Lung (tissue), 12 donors: ENCODE data around the gene FOXN1. TPM values are rescaled to one million over a fixed set of nuclear protein-coding genes. Genes with fewer than 3 reads are reported as not detected.

Experiments used
- ATAC-seq: fragments of 200-7000 bp; cut with Tn5 transposase; one replicate; pipeline ENCODE4 v1.9.1; 2020; ENCODE audit warnings: moderate number of reproducible peaks; ENCODE audit not compliant: insufficient read depth, low FRiP score
- DNase-seq, 3 donors: peaks; one replicate each; pipeline ENCODE4 v3.0.0-alpha.2; 2013 to 2017
- H3K27ac ChIP-seq, 2 donors: one replicate each; pipeline ENCODE4 v1.5.1; 2013; ENCODE audit warnings: mild to moderate bottlenecking in 2 of 2, moderate library complexity in 2 of 2, control low read depth in 1 of 2, inconsistent platforms in 1 of 2, low read depth in 1 of 2, low read length in 1 of 2
- H3K27me3 ChIP-seq, 3 donors: one replicate each; pipeline ENCODE4 v1.5.1; 2013; ENCODE audit warnings: low read length in 2 of 3; ENCODE audit not compliant: control insufficient read depth in 3 of 3, insufficient read depth in 3 of 3
- H3K36me3 ChIP-seq, 4 donors: one replicate each; pipeline ENCODE4 v1.5.1; 2013; ENCODE audit warnings: low read length in 4 of 4, mild to moderate bottlenecking in 1 of 4, moderate library complexity in 1 of 4; ENCODE audit not compliant: control insufficient read depth in 4 of 4, insufficient read depth in 4 of 4
- H3K4me1 ChIP-seq, 5 donors: one replicate each; pipeline ENCODE4 v1.5.1; 2013; ENCODE audit warnings: low read length in 5 of 5, mild to moderate bottlenecking in 2 of 5, moderate library complexity in 1 of 5; ENCODE audit not compliant: control insufficient read depth in 5 of 5, insufficient read depth in 5 of 5
- H3K4me3 ChIP-seq: one replicate; pipeline ENCODE4 v1.5.1; 2013; ENCODE audit warnings: mild to moderate bottlenecking, control low read depth, moderate library complexity
- H3K9ac ChIP-seq, 2 donors: one replicate each; pipeline ENCODE4 v1.5.1; 2013; ENCODE audit warnings: low read length in 2 of 2, control low read depth in 1 of 2; ENCODE audit not compliant: insufficient read depth in 1 of 2
- H3K9me3 ChIP-seq, 4 donors: one replicate each; pipeline ENCODE4 v1.5.1; 2013; ENCODE audit warnings: low read length in 3 of 4, mild to moderate bottlenecking in 1 of 4, moderate library complexity in 1 of 4; ENCODE audit not compliant: control insufficient read depth in 4 of 4, insufficient read depth in 3 of 4
- WGBS, 2 donors: extraction: QIAGEN DNeasy Blood & Tissue Kit; methylation state at CpG; one replicate each; pipeline ENCODE4 v1.1.7; 2013; 5-methylcytosine and 5-hydroxymethylcytosine counted together
- polyA plus RNA-seq, 2 donors: library from polyadenylated mRNA; stranded (reverse); fragments of 200-250 nt; gene quantifications; one replicate each; pipeline ENCODE4 v1.2.1, GENCODE V29; 2013
- total RNA-seq, 2 donors: library from RNA; depleted of rRNA in 1 of 2; stranded (reverse); fragments of >200 nt in 1 of 2; gene quantifications; one replicate each; pipeline ENCODE4 v1.2.1, GENCODE V29; 2014 to 2021
- TF ChIP-seq, protein P1 (sequence below): IDR thresholded peaks from 2 replicates; pipeline ENCODE4 v1.5.1; 2012; ENCODE audit warnings: mild to moderate bottlenecking; ENCODE audit errors: control extremely low read depth, extremely low read depth
- donor health status: control.
- donor health status: control.
- donor health status: Bipolar disorder and iron deficiency.
- donor health status: healthy.
- donor health status: DM: yes; HTN: yes; CAD: no.

Gene FOXN1
- total and polyA plus RNA-seq, 4 donors: 0.13 to 0.25 (median 0.18) TPM; not detected in 1

DNA sequence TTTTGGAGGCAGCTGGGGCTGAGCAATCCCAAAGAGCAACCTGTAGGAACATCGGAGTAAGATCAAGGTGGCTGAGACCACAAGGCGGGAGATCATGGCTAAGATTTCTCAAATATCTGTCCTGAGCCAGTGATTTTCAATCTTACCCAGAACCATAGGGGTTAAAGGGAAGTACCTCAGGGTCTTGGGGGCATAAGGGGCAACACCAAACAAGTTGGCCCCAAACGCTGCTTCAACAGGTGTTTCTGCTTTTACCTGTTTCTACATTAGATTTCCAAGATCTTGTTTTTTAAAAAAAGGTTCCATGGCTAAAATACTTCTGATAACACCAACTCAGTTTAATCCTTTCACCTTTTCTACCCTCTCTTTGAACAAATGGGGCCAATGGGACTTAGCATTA lies 48.9 kb downstream of the FOXN1 start:
- WGBS, 2 donors: 90 to 96% methylated on average over 3 of the region's 3 CpGs

DNA sequence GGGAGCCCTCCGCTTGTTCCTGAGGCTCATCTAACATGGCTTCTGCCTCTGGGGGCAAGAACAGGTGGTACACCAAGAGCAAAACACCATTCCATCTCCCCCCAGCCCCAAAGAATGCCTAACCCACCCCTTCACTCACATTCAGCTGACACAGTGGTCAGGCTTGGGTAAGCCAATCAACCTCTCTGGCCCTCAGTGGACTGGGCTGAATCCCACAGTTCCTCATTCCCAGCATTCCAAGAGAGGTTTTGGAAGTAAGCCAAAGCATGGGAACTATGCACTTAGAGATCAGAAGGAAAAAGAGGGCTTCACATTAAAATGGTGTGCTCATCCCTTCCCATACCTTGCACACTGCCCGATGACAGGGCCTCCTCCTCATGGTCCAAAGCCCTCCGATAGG lies 57.3 kb downstream of the FOXN1 start:
- Histone ChIP-seq H3K4me1 (peaks cover 0 to 5% (median 0%) of the 10 kb centered on the region in 5 donors), H3K27me3 (no peaks in the 10 kb centered on the region), H3K27ac (peak overlapping the region in 1 of 2 donors; percentile 35), H3K9me3 (no peaks in the 10 kb centered on the region), H3K36me3 (peaks cover 5 to 22% (median 13%) of the 10 kb centered on the region in 4 donors), H3K9ac (no peak overlapping the region), H3K4me3 (no peak overlapping the region)
- 84 to 90% methylated on average over 3 of the region's 3 CpGs for WGBS, 2 donors
- TF ChIP-seq, protein P1, sequence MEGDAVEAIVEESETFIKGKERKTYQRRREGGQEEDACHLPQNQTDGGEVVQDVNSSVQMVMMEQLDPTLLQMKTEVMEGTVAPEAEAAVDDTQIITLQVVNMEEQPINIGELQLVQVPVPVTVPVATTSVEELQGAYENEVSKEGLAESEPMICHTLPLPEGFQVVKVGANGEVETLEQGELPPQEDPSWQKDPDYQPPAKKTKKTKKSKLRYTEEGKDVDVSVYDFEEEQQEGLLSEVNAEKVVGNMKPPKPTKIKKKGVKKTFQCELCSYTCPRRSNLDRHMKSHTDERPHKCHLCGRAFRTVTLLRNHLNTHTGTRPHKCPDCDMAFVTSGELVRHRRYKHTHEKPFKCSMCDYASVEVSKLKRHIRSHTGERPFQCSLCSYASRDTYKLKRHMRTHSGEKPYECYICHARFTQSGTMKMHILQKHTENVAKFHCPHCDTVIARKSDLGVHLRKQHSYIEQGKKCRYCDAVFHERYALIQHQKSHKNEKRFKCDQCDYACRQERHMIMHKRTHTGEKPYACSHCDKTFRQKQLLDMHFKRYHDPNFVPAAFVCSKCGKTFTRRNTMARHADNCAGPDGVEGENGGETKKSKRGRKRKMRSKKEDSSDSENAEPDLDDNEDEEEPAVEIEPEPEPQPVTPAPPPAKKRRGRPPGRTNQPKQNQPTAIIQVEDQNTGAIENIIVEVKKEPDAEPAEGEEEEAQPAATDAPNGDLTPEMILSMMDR: no peak
- ATAC-seq (no peak), DNase-seq (peak; percentile 24 to 51 (median 49))

More for the DNA sequence above, 48.9 kb downstream of the FOXN1 start:
- Histone ChIP-seq H3K9ac (no peak overlapping the region), H3K4me1 (peaks cover 0 to 12% (median 4%) of the 10 kb centered on the region in 5 donors), H3K27ac (no peak overlapping the region), H3K9me3 (no peaks in the 10 kb centered on the region), H3K4me3 (no peak overlapping the region), H3K27me3 (no peaks in the 10 kb centered on the region), H3K36me3 (peaks cover 11 to 44% (median 36%) of the 10 kb centered on the region in 4 donors)
- no peak for ATAC-seq
- TF ChIP-seq, protein P1: no peak
- DNase-seq: no peak

DNA sequence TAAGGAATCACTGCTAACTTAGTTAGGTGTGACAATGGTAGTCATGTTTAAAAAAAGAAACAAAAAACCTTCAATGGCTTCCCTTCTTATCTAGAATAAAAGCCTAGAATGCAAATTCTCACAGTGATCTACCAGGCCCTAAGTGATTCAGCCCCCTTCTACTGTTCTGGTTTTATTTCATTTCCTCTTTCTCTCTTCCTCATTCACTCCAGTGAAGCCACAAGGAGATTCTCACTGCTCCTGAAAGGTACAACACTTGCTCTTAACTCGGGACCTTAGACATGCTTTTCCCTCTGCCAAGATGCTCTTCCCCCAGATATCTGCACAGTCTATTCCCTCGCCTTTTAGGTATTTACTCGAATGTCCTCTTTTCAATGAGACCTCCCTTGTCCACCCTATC lies 61.5 kb downstream of the FOXN1 start:
- DNase-seq: no peak
- ATAC-seq: no peak
- H3K4me3 ChIP-seq: no peak overlapping the region
- no peaks in the 10 kb centered on the region for H3K9me3 ChIP-seq
- H3K36me3 ChIP-seq: peaks cover 0 to 7% (median 5%) of the 10 kb centered on the region in 4 donors
- H3K9ac ChIP-seq: no peak overlapping the region
- H3K27ac ChIP-seq: no peak overlapping the region
- TF ChIP-seq, protein P1: no peak
- H3K4me1 ChIP-seq: peaks cover 0 to 20% (median 2%) of the 10 kb centered on the region in 5 donors
- H3K27me3 ChIP-seq: no peaks in the 10 kb centered on the region
- WGBS, 2 donors: 53 to 82% methylated on average over 3 of the region's 3 CpGs

DNA sequence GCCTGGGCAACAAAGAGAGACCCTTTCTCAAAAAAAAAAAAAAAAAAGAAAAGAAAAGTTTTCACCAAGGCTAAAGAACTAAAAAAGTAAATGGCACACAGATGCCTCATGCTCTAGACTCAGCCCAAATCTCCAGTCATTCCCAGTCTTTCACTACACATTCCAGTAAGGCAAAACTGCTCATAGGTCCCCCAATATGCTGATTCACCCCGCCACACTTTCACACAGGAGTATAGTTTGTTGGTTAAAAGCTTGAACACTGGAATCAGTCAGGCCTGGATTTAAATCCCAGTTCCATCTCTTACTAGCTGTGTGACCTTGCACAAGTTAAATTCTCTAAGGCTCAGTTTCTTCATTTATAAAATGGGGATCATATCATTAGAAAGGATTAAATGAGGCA lies 63.3 kb downstream of the FOXN1 start:
- peaks cover 0 to 20% (median 0%) of the 10 kb centered on the region in 5 donors for H3K4me1 ChIP-seq
- ATAC-seq (no peak), DNase-seq (no peak)
- H3K9ac ChIP-seq: no peak overlapping the region
- H3K27me3 ChIP-seq: no peaks in the 10 kb centered on the region
- no peak overlapping the region for H3K4me3 ChIP-seq
- H3K36me3 ChIP-seq: peaks cover 0 to 5% (median 2%) of the 10 kb centered on the region in 4 donors
- no peaks in the 10 kb centered on the region for H3K9me3 ChIP-seq
- 94 to 97% methylated on average over 1 of the region's 1 CpG for WGBS, 2 donors
- TF ChIP-seq, protein P1: no peak
- H3K27ac ChIP-seq: no peak overlapping the region
